CD4-positive, alpha-beta T cell treated with Interleukin-6 at 100 ng/mL for 8 hours (primary cell): ENCODE measurements around the gene ELANE.
A peak's percentile ranks its signal among the peaks of the same experiment; 100 is the strongest.

Source experiments
- DNase-seq: peaks from one replicate; pipeline ENCODE4 v3.0.0-alpha.2; 2020; ENCODE audit warnings: mixed read lengths, low spot score

ELANE gene

DNA sequence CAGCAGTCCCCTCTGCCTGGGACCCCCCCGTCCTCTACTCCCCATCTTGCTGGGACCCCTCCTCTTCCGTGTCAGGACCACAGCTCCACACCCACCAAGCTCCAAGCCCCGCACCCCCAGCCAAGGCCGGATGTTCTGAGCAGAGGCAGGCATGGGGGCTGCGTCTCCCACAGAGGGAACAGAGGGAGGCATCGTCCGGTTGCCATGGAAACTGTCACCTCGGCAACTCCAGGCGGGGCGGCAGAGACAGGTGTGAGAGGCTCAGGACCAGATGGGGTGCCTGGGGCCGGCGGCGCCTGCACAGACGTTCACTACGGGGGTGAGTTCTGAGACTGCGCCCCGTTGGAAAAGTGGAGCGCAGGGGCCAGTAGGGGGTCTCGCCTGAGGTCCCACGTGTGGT, 46.6 kb downstream of the ELANE start:
- DNase-seq, result no peak

- DNase-seq, result no peak
Observed at GRCh38 chr19:899336-900042, 47.4 kb downstream of the ELANE start.

DNA sequence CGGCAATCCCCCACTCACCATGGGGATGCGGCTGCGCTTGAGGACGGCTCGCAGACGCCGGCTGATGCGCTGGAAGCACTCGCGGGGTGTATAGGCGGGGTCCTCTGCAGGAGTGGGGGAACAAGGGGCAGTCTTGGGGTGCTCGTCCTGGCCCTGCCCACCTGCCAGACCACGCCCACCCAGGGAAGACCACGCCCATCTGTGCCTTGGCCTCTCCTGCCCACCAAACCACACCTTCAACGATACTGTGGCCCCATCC, 47.9 kb downstream of the ELANE start:
- no peak for DNase-seq

DNA sequence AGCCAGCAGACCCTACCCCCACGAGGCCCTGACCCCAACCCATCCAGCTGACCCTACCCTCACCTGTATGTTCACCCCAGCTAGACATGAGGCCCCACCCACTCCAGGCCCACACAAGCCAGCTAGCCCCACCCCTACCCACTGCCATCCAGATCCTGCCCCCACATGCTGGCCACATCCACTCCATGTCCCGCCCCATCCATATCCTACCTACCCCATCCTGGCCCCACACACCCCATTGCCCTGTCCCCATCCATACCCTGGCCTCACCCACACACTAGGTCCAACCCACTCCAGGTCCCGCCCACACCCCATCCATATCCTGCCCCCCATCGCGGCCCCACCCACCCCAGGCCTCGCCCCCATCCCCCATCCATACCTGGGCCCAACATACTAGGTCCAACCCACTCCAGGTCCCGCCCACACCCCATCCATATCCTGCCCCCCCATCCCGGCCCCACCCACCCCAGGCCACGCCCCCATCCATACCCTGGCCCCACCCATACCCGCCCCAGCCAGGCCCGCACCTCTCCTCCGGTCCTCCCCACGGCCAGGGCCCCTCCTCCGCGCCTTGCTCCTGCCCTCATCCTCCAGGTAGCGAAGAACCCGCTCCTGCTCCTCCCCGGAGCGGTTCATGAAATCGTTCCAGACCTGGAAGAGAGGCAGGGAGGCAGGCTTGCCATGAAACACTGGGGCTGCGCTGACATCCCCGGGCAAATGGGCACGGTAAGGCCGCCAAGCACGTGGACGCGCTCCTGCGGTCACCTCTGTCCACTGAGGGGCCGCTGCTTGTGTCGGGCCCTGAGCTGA, 48.4 kb downstream of the ELANE start:
- DNase-seq, result peak; percentile 28

- DNase-seq, result no peak
Observed at GRCh38 chr19:901216-902092, 49.4 kb downstream of the ELANE start.

DNA sequence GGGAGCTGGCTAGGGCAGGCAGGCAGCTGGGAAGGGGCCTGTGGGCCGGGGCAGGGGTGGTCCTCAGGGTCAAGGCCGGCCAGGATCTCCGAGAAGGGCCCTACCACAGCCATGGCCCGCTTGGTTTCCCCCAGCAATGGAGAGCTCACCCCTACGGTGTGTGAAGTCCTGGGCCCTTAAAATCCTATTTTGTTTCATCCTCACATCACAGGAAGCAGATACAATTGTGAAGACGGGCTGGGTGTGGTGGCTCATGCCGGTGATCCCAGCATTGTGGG, 49.9 kb downstream of the ELANE start:
- DNase-seq, result no peak

- no peak for DNase-seq
Observed at GRCh38 chr19:902446-903226, 50.5 kb downstream of the ELANE start.

GRCh38 chr19:903266-903797, 51.2 kb downstream of the ELANE start:
- DNase-seq, result no peak

GRCh38 chr19:904545-904944, 52.4 kb downstream of the ELANE start:
- no peak for DNase-seq
